ENCODE data around the gene SASH1.

The SASH1 gene

GRCh38 chr6:148342350-148343046, at the start of gene SASH1:
SASH1 (plus strand) TSS chr6:148342838; CDS start chr6:148343068, 230 bp downstream.
- in situ Hi-C loops (cut with HindIII; ENCODE audit: low sequenced_read_pairs) = no loop called here

DNA sequence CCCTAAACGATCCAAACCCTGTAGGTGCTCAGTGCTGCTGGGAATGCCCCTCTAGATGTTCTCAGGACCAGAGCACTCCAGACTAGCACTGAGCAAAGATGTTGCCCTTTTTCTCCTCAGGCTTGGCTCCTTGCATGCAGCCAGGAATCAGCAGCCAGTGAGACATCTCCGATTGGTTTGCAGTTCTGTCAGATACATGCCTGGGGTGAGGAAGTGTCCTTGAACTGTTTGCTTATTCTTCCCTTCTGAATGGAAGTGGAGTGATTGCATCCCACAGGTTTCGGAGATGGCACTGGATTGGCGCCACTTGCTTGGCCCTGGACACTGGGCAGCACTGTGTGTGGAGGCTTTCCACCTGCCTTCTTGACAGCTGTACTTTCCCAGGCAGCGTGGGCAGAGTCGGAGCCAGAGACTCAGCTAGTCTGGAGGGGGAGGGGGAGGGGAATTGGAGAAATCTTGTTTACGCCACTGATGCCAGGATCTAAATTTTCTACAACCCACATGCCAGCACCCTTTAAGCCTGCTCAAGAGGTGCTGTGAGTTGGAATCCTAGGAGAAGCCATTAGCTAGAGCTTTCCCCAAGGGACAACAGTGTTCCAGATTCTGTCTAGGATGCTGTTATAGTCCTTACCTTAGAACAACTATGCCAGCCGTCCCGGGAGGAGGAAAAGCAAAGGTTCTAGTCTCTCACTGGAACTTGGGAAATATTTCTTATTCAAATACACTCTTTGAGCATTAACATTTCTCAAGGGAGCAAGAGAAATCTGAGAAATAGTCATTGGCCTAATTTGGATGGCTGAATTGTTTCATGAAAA, 49.2 kb upstream of the SASH1 start:
- in situ Hi-C loops (cut with HindIII; ENCODE audit: low sequenced_read_pairs) = no loop called here

DNA sequence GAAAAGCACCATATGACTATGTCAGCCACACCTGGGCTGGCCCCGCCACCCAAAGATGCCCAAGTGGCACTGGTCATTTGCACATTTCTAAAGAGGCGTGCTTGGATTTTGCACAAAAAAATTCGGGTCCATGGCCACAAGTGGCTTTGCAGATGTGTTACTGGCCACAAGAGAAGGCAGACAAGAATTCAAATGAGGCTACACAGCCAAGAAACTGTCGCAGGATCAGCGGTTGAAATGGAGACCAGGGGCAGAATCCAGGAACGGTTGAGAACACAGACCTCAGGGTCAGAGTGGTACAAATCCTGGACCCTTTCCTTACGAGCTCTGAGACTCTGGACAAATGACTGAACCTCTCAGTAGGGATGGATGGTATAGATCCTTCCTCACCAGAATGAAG, 48.6 kb upstream of the SASH1 start:
- in situ Hi-C loops (cut with HindIII; ENCODE audit: low sequenced_read_pairs) = no loop called here

- in situ Hi-C loops (cut with HindIII; ENCODE audit: low sequenced_read_pairs) = no loop called here
Observed at GRCh38 chr6:148295261-148295887, 47.3 kb upstream of the SASH1 start.

DNA sequence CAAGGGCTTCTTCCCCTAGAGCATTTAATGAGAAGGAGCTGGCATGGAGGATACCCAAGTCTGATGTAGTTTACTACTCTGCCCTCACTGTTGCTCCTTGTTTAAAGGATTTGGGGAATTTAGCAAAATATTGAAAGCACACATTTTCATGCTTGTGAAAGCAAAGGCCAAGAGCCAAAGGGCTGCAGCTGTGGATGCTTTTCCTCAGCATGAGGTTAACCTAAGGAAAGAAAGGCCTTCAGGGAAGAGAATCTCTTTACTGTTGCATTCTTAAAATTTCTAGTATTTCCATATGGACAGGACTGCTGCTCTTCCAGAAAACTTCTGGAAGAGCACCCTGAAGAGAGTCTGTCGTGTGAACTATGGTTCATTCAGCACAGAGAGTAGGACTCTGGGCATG, 45.9 kb upstream of the SASH1 start:
- in situ Hi-C loops (cut with HindIII; ENCODE audit: low sequenced_read_pairs) = no loop called here

DNA sequence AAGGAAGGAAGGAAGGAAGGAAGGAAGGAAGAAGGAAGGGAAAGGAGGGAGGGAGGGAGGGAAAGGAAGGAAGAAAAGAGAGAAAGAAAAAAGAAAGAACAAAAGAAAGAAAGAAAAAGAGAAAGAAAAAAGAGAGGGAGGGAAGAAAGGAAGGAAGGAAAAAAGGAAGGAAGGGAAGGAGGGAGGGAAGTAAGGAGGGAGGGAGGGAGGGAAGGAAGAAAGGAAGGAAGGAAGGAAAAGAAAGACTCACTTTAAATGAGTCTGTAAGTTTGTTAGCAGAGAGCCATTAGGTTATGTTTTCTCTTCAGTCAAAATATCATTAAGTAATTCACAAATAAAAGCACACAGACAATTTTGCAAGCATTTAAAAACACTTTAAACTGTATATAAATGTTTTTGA, 44.0 kb upstream of the SASH1 start:
- in situ Hi-C loops (cut with HindIII; ENCODE audit: low sequenced_read_pairs) = no loop called here

DNA sequence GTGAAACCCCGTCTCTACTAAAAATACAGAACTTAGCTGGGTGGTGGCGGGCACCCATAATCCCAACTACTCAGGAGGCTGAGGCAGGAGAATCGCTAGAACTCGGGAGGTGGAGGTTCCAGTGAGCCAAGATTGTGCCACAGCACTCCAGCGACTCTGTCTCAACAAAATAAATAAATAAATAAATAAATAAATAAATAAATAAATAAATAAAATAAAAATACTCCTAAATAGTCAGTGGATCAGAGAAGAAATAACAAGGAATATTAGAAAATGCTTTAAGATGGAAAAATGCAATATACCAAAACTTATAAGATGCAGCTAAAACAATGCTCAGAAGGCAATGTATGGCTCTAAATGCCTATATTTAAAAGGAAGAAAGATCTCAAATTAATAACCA, 39.0 kb upstream of the SASH1 start:
- in situ Hi-C loops (cut with HindIII; ENCODE audit: low sequenced_read_pairs) = no loop called here

DNA sequence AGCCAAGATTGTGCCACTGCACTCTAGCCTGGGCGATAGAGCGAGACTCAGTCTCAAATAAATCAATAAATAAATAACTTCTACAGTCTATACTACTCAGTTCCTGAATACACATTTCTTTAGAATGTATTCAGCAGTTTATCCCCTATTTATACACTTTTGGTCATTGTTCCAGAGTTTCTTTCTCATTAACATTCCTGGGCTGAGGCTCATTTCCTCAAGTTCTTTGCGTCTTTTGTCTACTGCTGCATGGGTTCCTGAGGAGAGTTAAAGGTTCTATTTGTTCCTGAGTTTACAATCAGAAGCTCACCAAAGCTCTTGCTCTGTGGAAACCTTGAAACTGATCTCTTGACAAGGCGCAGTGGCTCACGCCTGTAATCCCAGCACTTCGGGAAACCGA, 37.7 kb upstream of the SASH1 start:
- in situ Hi-C loops (cut with HindIII; ENCODE audit: low sequenced_read_pairs) = no loop called here

GRCh38 chr6:148306286-148306685, 36.4 kb upstream of the SASH1 start:
- in situ Hi-C loops (cut with HindIII; ENCODE audit: low sequenced_read_pairs) = no loop called here

DNA sequence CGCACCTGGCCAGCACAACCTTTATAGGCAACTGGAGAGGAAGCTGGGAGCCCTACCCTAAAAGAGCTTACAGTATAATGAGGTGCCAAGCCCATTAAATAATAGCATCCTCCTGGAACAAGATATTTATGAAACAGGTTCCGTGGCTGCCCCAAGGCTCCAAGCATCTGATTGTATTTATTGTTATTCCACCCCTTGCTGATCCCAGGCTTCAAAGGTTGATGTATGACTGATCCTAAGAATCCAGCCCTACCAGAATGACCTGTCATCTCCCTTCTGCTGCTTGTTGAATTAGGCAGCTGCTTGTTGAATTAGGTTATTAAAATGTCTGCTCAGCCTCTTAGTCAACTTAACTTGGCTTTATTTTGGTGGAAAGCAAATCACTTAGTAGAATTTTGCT, 35.2 kb upstream of the SASH1 start:
- in situ Hi-C loops (cut with HindIII; ENCODE audit: low sequenced_read_pairs) = no loop called here

DNA sequence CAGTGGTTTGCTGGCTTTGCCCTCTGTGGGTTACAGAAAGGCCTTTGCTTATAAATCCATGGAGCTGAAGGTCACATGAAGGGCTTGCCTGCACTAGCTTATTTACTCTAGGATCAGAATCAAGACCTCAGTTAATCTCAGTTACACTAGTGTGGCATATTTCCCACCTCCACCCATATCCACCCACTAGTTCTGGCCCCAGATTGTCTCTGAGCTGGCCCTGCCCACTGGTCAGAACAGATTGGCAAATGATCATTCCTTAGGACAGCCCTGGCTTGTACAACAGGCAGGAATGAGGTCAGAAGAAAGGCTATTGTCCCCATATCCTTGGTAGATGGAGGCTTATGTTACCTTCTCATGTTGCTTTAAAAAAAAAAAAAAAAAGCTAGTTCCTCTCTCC, 33.3 kb upstream of the SASH1 start:
- in situ Hi-C loops (cut with HindIII; ENCODE audit: low sequenced_read_pairs) = no loop called here

- in situ Hi-C loops (cut with HindIII; ENCODE audit: low sequenced_read_pairs) = no loop called here
Observed at GRCh38 chr6:148311966-148312669, 30.5 kb upstream of the SASH1 start.

- in situ Hi-C loops (cut with HindIII; ENCODE audit: low sequenced_read_pairs) = no loop called here
Observed at GRCh38 chr6:148313488-148313887, 29.1 kb upstream of the SASH1 start.

DNA sequence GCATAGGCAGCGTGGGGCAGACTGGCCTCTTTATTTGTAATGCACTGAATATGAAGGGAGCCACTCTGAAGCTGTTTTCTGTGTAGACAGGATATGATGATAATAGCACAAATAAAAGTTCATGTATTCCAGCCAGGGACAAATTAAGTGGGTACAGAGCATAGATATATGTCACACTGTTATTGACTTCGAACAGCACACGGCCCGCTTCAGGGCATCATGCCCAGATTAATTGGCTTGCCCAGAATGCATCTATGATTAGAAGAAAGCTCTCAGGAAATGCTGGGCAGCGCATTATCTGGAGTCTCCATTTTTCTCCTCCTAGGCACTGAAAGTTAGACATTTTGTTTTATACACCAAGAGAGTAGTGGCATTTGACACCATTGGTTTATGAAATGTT, 26.3 kb upstream of the SASH1 start:
- in situ Hi-C loops (cut with HindIII; ENCODE audit: low sequenced_read_pairs) = no loop called here

GRCh38 chr6:148317051-148317450, 25.6 kb upstream of the SASH1 start:
- in situ Hi-C loops (cut with HindIII; ENCODE audit: low sequenced_read_pairs) = no loop called here

DNA sequence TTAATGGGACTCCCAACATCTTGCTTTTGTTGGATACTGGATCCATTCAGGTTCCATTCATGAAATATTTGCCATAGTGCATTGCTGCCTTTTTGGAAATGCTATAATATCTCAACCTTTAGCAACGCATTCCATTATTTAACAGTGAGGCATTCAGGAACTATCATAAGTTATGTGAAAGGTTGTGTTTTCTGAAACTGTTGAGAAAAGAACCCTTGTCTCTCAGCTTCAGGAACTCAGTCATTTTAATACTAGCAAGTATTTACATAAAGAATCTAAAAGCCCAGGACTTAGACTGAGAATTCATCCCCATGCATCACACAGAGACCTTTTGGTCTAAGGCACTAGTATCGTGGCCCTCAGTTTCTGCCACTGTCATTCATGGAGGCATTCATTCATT, 24.9 kb upstream of the SASH1 start:
- in situ Hi-C loops (cut with HindIII; ENCODE audit: low sequenced_read_pairs) = no loop called here

GRCh38 chr6:148322704-148323103, 19.9 kb upstream of the SASH1 start:
- in situ Hi-C loops (cut with HindIII; ENCODE audit: low sequenced_read_pairs) = no loop called here

DNA sequence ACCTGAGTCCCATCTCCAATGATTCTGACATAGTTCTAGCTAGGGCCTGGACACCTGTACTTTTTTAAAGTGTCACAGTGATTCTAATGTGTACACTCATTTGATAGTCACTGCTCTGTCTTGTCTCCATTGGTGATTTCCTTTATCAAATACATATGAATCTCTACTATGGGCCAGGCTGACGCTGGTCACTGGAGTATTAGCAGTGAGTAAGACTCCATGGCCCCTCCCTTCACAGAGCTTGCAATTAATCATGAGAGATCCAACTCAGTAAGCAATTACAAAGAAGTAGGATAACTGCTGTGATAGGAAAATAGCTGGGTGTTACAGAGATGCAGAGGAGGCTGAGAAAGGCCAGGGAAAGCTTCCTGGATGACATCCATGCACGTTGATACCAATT, 19.3 kb upstream of the SASH1 start:
- in situ Hi-C loops (cut with HindIII; ENCODE audit: low sequenced_read_pairs) = no loop called here

DNA sequence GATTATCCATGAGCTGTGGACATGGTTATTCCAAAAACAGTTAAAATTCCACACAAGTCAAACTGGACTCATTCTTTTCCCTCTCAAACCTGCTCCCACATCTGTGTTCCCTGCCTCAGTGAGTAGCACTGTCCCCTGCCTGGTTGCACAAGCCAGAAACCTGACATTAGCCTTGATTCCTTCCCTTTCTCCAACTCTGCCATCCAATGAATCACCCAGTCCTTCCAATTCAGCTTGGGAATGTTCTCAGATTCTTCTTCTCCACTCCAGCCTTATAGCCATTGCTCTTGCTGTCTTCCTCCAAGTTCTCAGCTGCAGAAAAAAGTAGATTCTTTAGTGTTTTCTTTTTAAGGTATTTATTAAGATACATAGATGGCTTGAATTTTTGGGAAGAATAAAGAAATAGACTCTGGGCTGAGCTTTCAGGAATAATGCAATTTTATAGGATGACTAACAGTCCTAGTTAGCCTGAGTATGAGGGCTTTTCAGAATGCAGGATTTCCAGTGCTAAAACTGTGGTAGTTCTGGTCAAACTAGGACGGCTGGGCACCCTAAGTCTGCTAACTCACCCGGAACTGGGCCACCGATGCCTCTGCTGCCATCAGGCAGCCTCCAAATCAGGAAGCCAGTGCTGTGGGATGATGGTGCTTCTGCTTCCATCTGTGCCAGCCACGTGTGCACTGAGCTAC, 18.2 kb upstream of the SASH1 start:
- in situ Hi-C loops (cut with HindIII; ENCODE audit: low sequenced_read_pairs) = no loop called here

DNA sequence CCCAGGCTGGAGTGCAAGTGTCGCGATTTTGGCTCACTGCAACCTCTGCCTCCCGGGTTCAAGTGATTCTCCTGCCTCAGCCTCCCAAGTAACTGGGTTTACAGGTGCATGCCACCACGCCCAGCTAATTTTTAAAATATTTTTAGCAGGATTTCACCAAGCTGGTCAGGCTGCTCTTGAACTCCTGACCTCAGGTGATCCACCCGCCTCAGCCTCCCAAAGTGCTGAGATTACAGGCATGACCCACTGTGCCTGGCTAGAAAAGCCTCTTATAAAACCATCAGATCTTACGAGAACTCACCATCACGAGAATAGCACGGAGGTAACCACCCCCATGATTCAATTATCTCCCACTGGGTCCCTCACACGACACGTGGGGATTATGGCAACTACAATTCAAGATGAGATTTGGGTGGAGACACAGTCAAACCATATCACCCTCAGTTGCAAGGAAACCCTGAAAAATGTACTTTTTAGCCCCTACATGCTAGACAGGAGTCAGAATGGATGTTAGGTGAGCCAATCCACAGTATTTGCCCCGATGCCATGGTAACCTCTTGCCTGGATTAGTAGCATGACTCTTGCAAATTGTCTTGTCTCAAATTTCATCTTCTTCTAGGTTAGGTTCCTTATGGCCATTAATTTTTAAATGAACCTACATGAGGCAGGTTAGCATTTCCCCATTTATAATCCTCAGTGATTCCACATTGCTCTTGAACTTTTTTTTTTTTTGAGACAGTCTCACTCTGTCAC, 17.1 kb upstream of the SASH1 start:
- in situ Hi-C loops (cut with HindIII; ENCODE audit: low sequenced_read_pairs) = no loop called here
